A549 (cell line): ENCODE measurements around the gene LCK.

ENCODE experiments used
- POLR2A ChIP-seq: IDR thresholded peaks from 2 replicates; pipeline ENCODE4 v1.6.1; 2012; ENCODE audit warnings: mild to moderate bottlenecking, low read length
- TF ChIP-seq, protein P1 (sequence below): fragments of >200 bp; sonication (Bioruptor Twin); formaldehyde crosslinking; IDR thresholded peaks from 3 replicates; pipeline ENCODE4 v1.5.1; 2016

DNA sequence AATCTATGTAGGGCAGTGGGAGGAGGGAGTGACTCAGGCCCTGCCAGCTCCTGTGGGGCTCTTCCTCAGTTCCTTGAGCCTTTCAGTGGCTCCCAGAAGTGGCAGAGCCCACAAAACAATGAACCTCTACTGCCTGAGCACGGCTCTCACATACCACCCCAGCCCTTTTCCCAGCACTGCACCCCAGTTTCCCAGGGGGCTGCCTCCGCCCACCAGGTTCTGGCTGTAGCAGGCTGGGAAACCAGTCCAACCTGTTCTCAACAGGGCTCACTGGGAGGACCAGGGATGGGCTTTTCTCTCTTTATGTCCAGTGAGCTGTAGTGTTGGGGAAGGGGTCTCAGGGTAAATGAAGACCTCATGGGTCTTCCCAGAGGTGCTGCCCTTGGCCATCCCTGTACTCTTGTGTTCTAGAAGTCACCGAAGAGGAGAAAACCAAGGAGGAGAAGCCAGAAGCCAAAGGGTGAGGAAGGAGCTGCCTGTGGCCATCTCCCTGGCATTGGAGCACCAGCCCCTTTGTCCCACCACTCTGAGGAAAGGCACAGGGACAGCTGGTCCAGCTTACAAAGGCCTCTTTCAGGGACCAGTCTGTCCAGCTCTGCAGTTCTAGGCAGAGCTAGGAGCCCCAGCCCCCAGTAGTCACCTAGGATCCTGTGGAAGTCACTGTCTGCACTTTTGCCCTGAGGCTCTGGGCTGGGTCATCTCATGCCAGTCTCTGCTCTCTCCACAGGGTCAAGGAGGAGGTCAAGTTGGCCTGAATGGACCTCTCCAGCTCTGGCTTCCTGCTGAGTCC, 81.4 kb downstream of the LCK start:
- no peak for TF ChIP-seq POLR2A
- TF ChIP-seq, protein P1, sequence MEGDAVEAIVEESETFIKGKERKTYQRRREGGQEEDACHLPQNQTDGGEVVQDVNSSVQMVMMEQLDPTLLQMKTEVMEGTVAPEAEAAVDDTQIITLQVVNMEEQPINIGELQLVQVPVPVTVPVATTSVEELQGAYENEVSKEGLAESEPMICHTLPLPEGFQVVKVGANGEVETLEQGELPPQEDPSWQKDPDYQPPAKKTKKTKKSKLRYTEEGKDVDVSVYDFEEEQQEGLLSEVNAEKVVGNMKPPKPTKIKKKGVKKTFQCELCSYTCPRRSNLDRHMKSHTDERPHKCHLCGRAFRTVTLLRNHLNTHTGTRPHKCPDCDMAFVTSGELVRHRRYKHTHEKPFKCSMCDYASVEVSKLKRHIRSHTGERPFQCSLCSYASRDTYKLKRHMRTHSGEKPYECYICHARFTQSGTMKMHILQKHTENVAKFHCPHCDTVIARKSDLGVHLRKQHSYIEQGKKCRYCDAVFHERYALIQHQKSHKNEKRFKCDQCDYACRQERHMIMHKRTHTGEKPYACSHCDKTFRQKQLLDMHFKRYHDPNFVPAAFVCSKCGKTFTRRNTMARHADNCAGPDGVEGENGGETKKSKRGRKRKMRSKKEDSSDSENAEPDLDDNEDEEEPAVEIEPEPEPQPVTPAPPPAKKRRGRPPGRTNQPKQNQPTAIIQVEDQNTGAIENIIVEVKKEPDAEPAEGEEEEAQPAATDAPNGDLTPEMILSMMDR: no peak
